HUES64 (cell line): ENCODE results near the gene FBXW10B. TPM values are rescaled to one million over a fixed set of nuclear protein-coding genes. Genes with fewer than 3 reads are reported as not detected.
"Not testable (repeated sequence)": the region's sequence is repeated elsewhere in the genome, so short reads cannot be mapped to it uniquely, and the experiment has no call there.

ENCODE experiments used
- H3K27ac ChIP-seq: 2 replicates; pipeline ENCODE4 v1.7.0; 2013; ENCODE audit warnings: low read depth, low read length, inconsistent platforms
- H3K27me3 ChIP-seq: 2 replicates; pipeline ENCODE4 v1.6.1; 2013; ENCODE audit warnings: mild to moderate bottlenecking, low read length; ENCODE audit not compliant: insufficient read depth
- H3K36me3 ChIP-seq: 2 replicates; pipeline ENCODE4 v1.6.1; 2013; ENCODE audit warnings: mild to moderate bottlenecking, low read length; ENCODE audit not compliant: insufficient read depth
- H3K4me1 ChIP-seq: 2 replicates; pipeline ENCODE4 v1.6.1; 2013; ENCODE audit warnings: mild to moderate bottlenecking, low read length, moderate library complexity; ENCODE audit not compliant: insufficient read depth
- H3K4me3 ChIP-seq: 2 replicates; pipeline ENCODE4 v1.5.1; 2013; ENCODE audit warnings: mild to moderate bottlenecking, low read length, moderate library complexity
- H3K9ac ChIP-seq: 2 replicates; pipeline ENCODE4 v1.6.1; 2013; ENCODE audit warnings: mild to moderate bottlenecking, low read depth, low read length
- H3K9me3 ChIP-seq: 2 replicates; pipeline ENCODE4 v1.6.1; 2013; ENCODE audit warnings: low read depth, low read length; ENCODE audit not compliant: insufficient read depth
- WGBS: fragments of 150-250, 120-280 bp; methylation state at CpG from one replicate; pipeline ENCODE4 v1.1.7; 2013; ENCODE audit warnings: missing lambda C conversion rate; 5-methylcytosine and 5-hydroxymethylcytosine counted together
- polyA plus RNA-seq, 2 experiments: library from polyadenylated mRNA; stranded (reverse); fragments of 50-300 nt; gene quantifications; one replicate each; pipeline ENCODE4 v1.2.3, GENCODE V29; 2013

Gene FBXW10B
- 0.25 TPM for polyA plus RNA-seq (2013, experiment 1 of 2)
- polyA plus RNA-seq (2013, experiment 2 of 2), result not detected

- H3K4me3 ChIP-seq, H3K27ac ChIP-seq, H3K4me1 ChIP-seq, H3K9me3 ChIP-seq, H3K36me3 ChIP-seq, H3K27me3 ChIP-seq, H3K9ac ChIP-seq: not testable (repeated sequence)
- 85% methylated on average over 10 of the region's 12 CpGs for WGBS
Measured at GRCh38 chr17:15619331-15620058, at the start of gene FBXW10B. Gene FBXW10B, minus strand, starts transcription at chr17:15619704. Its CDS starts 192 bp downstream, at chr17:15619512.

- Histone ChIP-seq H3K9ac (no peak overlapping the region), H3K4me1 (peaks cover 8% of the 10 kb centered on the region), H3K27ac (no peak overlapping the region), H3K27me3 (no peaks in the 10 kb centered on the region), H3K9me3 (no peaks in the 10 kb centered on the region), H3K36me3 (peaks cover 34% of the 10 kb centered on the region), H3K4me3 (no peak overlapping the region)
- 95% methylated on average over 5 of the region's 5 CpGs for WGBS
Measured at GRCh38 chr17:15663691-15664090, 44.2 kb upstream of the FBXW10B start.

- Histone ChIP-seq H3K4me3 (no peak overlapping the region), H3K9me3 (no peaks in the 10 kb centered on the region), H3K9ac (no peak overlapping the region), H3K4me1 (peaks cover 8% of the 10 kb centered on the region), H3K36me3 (peaks cover 39% of the 10 kb centered on the region), H3K27ac (no peak overlapping the region), H3K27me3 (no peaks in the 10 kb centered on the region)
- WGBS, result 94% methylated on average over 6 of the region's 6 CpGs
Measured at GRCh38 chr17:15663176-15663575, 43.7 kb upstream of the FBXW10B start.

GRCh38 chr17:15662681-15663080 is 43.2 kb upstream of the FBXW10B start:
- Histone ChIP-seq H3K27me3 (no peaks in the 10 kb centered on the region), H3K9me3 (no peaks in the 10 kb centered on the region), H3K36me3 (peaks cover 44% of the 10 kb centered on the region), H3K4me1 (peaks cover 8% of the 10 kb centered on the region), H3K27ac (no peak overlapping the region), H3K9ac (no peak overlapping the region), H3K4me3 (no peak overlapping the region)
- 95% methylated on average over 3 of the region's 3 CpGs for WGBS

- Histone ChIP-seq H3K9ac (no peak overlapping the region), H3K27me3 (no peaks in the 10 kb centered on the region), H3K4me1 (peaks cover 8% of the 10 kb centered on the region), H3K27ac (no peak overlapping the region), H3K4me3 (no peak overlapping the region), H3K9me3 (no peaks in the 10 kb centered on the region), H3K36me3 (peaks cover 52% of the 10 kb centered on the region)
- WGBS, result 93% methylated on average over 3 of the region's 3 CpGs
Measured at GRCh38 chr17:15660077-15660476, 40.6 kb upstream of the FBXW10B start.

GRCh38 chr17:15659663-15660062 is 40.2 kb upstream of the FBXW10B start:
- Histone ChIP-seq H3K4me3 (no peak overlapping the region), H3K27ac (no peak overlapping the region), H3K9me3 (no peaks in the 10 kb centered on the region), H3K4me1 (peaks cover 8% of the 10 kb centered on the region), H3K36me3 (peaks cover 52% of the 10 kb centered on the region), H3K27me3 (no peaks in the 10 kb centered on the region), H3K9ac (no peak overlapping the region; the same call in 1 of the 2 replicates)
- WGBS, result 93% methylated on average over 4 of the region's 4 CpGs

GRCh38 chr17:15659236-15659635 is 39.7 kb upstream of the FBXW10B start:
- H3K9ac ChIP-seq, result no peak overlapping the region; the same call in 1 of the 2 replicates
- no peak overlapping the region for H3K27ac ChIP-seq
- H3K4me3 ChIP-seq, result no peak overlapping the region
- H3K9me3 ChIP-seq, result no peaks in the 10 kb centered on the region
- 94% methylated on average over 6 of the region's 6 CpGs for WGBS
- no peaks in the 10 kb centered on the region for H3K27me3 ChIP-seq
- peaks cover 12% of the 10 kb centered on the region for H3K4me1 ChIP-seq
- peaks cover 48% of the 10 kb centered on the region for H3K36me3 ChIP-seq

- Histone ChIP-seq H3K4me1 (peaks cover 18% of the 10 kb centered on the region), H3K9ac (no peak overlapping the region), H3K27me3 (no peaks in the 10 kb centered on the region), H3K9me3 (no peaks in the 10 kb centered on the region), H3K27ac (no peak overlapping the region), H3K36me3 (peaks cover 38% of the 10 kb centered on the region), H3K4me3 (no peak overlapping the region)
- WGBS, result 96% methylated on average over 3 of the region's 3 CpGs
Measured at GRCh38 chr17:15658296-15658695, 38.8 kb upstream of the FBXW10B start.

GRCh38 chr17:15657868-15658267 is 38.4 kb upstream of the FBXW10B start:
- peaks cover 38% of the 10 kb centered on the region for H3K36me3 ChIP-seq
- no peak overlapping the region for H3K27ac ChIP-seq
- H3K27me3 ChIP-seq, result no peaks in the 10 kb centered on the region
- H3K4me1 ChIP-seq, result peaks cover 18% of the 10 kb centered on the region
- no peak overlapping the region for H3K9ac ChIP-seq
- no peaks in the 10 kb centered on the region for H3K9me3 ChIP-seq
- H3K4me3 ChIP-seq, result no peak overlapping the region

GRCh38 chr17:15654886-15655561 is 35.5 kb upstream of the FBXW10B start:
- no peak overlapping the region for H3K9ac ChIP-seq
- H3K36me3 ChIP-seq, result peaks cover 24% of the 10 kb centered on the region
- 55% methylated on average over 2 of the region's 3 CpGs for WGBS
- H3K27ac ChIP-seq, result no peak overlapping the region
- H3K4me3 ChIP-seq, result no peak overlapping the region
- H3K27me3 ChIP-seq, result no peaks in the 10 kb centered on the region
- H3K4me1 ChIP-seq, result peaks cover 25% of the 10 kb centered on the region
- H3K9me3 ChIP-seq, result no peaks in the 10 kb centered on the region

- 96% methylated on average over 3 of the region's 3 CpGs for WGBS
- not testable (repeated sequence) for H3K27me3 ChIP-seq, H3K9ac ChIP-seq, H3K4me3 ChIP-seq, H3K9me3 ChIP-seq, H3K27ac ChIP-seq
- peaks cover 25% of the 10 kb centered on the region for H3K4me1 ChIP-seq
- peaks cover 23% of the 10 kb centered on the region for H3K36me3 ChIP-seq
Measured at GRCh38 chr17:15654401-15654800, 34.9 kb upstream of the FBXW10B start.
